ENCODE measurements around the gene AHI1. TPM values are rescaled to one million over a fixed set of nuclear protein-coding genes. Genes with fewer than 3 reads are reported as not detected.

Gene AHI1
- total RNA-seq, 1 experiment from 2014 or later, result 18.8 TPM

DNA sequence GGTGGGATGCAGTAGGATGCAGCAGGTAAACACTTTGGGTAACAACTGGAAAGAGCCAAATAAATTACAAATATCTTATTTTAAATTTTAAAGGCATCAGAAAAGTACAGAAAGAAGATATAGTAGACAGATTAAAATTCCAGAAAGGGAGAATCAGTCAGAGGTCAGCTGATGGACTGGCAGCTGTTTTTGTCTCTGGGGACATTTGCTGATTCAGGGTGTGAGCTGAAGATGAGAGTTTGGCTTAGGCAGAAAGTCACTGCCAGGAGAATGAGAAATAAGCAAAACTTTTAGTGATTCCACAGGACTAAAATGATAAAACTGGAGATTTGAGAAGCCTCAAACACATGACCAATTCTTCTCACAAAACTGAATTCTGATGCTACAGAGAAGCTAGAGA is 39.5 kb downstream of the AHI1 start:
- H3K27ac Mint-ChIP-seq, result no peak overlapping the region
- H3K36me3 Mint-ChIP-seq, result no peaks in the 10 kb centered on the region
- no peaks in the 10 kb centered on the region for H3K27me3 Mint-ChIP-seq (ENCODE audit: low read depth)
- ChIA-PET CTCF (no interaction called here), POLR2A (no interaction called here)
- DNase-seq (ENCODE audit: low spot score) (no peak), ATAC-seq (no peak)
- no peaks in the 10 kb centered on the region for H3K4me1 Mint-ChIP-seq
- H3K4me3 Mint-ChIP-seq, result no peak overlapping the region
- no peaks in the 10 kb centered on the region for H3K9me3 Mint-ChIP-seq
- TF ChIP-seq HMGA2 (CRISPR knock-in tag; IDR thresholded peaks at IDR 0.05) (no peak), IRF2 (CRISPR knock-in tag; IDR thresholded peaks at IDR 0.05; ENCODE audit: borderline replicate concordance, low read depth) (no peak), MXD4 (CRISPR knock-in tag; IDR thresholded peaks at IDR 0.05; ENCODE audit: borderline replicate concordance) (no peak), GTF2I (CRISPR knock-in tag; conservative IDR thresholded peaks at IDR 0.05) (no peak), ZNF423 (CRISPR knock-in tag; IDR thresholded peaks at IDR 0.05) (no peak), NFE2L1 (CRISPR knock-in tag; IDR thresholded peaks at IDR 0.05) (no peak), TEAD4 (CRISPR knock-in tag; IDR thresholded peaks at IDR 0.05) (no peak), ETV6 (CRISPR knock-in tag; IDR thresholded peaks at IDR 0.05) (no peak), ZNF671 (CRISPR knock-in tag; IDR thresholded peaks at IDR 0.05) (no peak), FOXP1 (CRISPR knock-in tag; IDR thresholded peaks at IDR 0.05; ENCODE audit: borderline replicate concordance) (no peak), FOXK1 (CRISPR knock-in tag; IDR thresholded peaks at IDR 0.05) (no peak)
- TF ChIP-seq, protein P1, sequence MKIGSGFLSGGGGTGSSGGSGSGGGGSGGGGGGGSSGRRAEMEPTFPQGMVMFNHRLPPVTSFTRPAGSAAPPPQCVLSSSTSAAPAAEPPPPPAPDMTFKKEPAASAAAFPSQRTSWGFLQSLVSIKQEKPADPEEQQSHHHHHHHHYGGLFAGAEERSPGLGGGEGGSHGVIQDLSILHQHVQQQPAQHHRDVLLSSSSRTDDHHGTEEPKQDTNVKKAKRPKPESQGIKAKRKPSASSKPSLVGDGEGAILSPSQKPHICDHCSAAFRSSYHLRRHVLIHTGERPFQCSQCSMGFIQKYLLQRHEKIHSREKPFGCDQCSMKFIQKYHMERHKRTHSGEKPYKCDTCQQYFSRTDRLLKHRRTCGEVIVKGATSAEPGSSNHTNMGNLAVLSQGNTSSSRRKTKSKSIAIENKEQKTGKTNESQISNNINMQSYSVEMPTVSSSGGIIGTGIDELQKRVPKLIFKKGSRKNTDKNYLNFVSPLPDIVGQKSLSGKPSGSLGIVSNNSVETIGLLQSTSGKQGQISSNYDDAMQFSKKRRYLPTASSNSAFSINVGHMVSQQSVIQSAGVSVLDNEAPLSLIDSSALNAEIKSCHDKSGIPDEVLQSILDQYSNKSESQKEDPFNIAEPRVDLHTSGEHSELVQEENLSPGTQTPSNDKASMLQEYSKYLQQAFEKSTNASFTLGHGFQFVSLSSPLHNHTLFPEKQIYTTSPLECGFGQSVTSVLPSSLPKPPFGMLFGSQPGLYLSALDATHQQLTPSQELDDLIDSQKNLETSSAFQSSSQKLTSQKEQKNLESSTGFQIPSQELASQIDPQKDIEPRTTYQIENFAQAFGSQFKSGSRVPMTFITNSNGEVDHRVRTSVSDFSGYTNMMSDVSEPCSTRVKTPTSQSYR (CRISPR knock-in tag; IDR thresholded peaks at IDR 0.05), result no peak
- TF ChIP-seq, protein P2, sequence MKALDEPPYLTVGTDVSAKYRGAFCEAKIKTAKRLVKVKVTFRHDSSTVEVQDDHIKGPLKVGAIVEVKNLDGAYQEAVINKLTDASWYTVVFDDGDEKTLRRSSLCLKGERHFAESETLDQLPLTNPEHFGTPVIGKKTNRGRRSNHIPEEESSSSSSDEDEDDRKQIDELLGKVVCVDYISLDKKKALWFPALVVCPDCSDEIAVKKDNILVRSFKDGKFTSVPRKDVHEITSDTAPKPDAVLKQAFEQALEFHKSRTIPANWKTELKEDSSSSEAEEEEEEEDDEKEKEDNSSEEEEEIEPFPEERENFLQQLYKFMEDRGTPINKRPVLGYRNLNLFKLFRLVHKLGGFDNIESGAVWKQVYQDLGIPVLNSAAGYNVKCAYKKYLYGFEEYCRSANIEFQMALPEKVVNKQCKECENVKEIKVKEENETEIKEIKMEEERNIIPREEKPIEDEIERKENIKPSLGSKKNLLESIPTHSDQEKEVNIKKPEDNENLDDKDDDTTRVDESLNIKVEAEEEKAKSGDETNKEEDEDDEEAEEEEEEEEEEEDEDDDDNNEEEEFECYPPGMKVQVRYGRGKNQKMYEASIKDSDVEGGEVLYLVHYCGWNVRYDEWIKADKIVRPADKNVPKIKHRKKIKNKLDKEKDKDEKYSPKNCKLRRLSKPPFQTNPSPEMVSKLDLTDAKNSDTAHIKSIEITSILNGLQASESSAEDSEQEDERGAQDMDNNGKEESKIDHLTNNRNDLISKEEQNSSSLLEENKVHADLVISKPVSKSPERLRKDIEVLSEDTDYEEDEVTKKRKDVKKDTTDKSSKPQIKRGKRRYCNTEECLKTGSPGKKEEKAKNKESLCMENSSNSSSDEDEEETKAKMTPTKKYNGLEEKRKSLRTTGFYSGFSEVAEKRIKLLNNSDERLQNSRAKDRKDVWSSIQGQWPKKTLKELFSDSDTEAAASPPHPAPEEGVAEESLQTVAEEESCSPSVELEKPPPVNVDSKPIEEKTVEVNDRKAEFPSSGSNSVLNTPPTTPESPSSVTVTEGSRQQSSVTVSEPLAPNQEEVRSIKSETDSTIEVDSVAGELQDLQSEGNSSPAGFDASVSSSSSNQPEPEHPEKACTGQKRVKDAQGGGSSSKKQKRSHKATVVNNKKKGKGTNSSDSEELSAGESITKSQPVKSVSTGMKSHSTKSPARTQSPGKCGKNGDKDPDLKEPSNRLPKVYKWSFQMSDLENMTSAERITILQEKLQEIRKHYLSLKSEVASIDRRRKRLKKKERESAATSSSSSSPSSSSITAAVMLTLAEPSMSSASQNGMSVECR (CRISPR knock-in tag; IDR thresholded peaks at IDR 0.05; ENCODE audit: borderline replicate concordance), result no peak
- TF ChIP-seq, protein P3, sequence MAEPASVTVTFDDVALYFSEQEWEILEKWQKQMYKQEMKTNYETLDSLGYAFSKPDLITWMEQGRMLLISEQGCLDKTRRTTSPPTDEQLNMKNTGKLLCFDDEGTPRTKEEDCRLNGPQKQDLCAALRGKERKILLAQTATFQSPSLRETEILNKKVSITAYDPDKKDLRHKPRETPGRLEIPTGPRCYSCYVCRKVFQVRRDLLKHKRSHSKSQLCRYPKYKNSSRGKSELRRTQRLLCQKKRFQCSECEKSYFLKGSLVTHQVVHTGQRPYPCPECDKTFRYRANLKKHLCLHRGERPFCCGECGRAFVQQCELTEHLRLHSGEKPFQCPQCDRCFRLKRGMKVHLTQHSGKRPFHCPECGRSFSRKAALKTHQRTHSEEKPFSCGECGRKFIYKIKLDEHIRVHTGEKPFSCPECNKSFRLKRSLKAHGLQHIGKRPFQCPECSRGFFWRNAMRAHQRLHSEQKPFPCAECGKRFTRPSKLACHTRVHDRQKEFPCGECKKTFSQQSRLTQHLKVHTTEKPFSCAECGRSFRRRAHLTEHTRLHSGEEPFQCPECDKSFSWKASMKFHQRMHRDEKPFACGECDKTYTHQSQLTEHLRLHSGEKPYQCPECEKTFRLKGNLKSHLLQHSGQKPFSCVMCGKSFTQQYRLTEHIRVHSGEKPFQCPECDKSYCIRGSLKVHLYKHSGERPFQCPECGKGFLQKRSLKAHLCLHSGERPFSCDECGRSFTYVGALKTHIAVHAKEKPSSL (CRISPR knock-in tag; conservative IDR thresholded peaks at IDR 0.05), result no peak
- TF ChIP-seq, protein P4, sequence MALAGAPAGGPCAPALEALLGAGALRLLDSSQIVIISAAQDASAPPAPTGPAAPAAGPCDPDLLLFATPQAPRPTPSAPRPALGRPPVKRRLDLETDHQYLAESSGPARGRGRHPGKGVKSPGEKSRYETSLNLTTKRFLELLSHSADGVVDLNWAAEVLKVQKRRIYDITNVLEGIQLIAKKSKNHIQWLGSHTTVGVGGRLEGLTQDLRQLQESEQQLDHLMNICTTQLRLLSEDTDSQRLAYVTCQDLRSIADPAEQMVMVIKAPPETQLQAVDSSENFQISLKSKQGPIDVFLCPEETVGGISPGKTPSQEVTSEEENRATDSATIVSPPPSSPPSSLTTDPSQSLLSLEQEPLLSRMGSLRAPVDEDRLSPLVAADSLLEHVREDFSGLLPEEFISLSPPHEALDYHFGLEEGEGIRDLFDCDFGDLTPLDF (CRISPR knock-in tag; IDR thresholded peaks at IDR 0.05), result no peak
- TF ChIP-seq, protein P5, sequence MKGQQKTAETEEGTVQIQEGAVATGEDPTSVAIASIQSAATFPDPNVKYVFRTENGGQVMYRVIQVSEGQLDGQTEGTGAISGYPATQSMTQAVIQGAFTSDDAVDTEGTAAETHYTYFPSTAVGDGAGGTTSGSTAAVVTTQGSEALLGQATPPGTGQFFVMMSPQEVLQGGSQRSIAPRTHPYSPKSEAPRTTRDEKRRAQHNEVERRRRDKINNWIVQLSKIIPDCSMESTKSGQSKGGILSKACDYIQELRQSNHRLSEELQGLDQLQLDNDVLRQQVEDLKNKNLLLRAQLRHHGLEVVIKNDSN (CRISPR knock-in tag; IDR thresholded peaks at IDR 0.05), result no peak

All from WTC11 (cell line).